A204.1 (cell line): ENCODE measurements around the gene DGKI.

ENCODE experiments used
- FAIRE-seq: peaks from 2 replicates; lab custom pipeline; 2012; peaks lifted over from hg19 to GRCh38; lab: Jason Lieb, UNC

Gene DGKI

DNA sequence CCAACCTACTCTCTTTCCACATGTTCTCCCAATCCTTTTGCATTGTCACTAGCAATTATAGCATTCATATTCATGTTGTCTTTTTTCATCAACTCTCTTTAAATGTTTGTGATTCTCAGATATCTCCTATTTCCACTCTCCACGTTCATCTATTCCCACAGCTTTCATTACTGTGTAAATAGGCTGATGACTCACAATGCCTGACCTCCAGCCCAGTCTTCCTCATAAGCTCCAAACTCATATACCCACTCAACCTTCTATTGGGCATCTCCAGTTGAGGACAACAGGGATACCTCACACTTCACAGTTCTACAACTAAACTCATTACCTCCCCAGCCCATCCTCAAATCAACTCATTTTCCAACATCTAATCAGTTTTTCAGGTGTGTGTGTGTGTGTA is 194.1 kb downstream of the DGKI start:
- no peak for FAIRE-seq

DNA sequence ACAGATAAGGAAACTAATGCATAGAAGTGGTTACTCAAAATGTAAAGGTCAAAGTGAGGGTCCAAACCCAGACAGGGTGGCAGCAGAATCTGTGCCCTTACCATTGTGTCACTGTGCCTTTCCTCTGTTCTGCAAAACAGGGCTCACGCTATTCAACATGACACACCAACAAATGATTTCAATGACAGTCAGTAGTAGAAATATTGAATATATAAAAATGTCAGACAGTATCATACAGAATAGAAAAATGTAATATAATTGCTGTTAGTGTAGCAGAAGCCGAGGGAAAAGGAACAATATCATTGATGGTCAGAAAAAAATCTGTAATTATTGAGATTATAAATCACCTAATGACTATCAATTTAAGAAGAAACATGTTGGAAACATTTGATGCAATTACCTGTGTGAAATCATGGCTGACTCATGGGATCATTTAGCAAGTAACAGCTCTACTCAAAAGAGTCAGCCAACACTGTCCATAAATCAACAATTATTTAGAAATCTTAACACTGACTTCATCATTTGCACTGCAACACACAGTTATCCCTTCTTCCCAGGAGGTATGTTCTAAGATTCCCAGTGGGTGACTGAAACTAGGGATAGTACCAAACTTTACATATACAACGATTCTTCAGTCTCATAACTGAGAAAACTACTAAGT is 198.7 kb downstream of the DGKI start:
- FAIRE-seq = no peak

DNA sequence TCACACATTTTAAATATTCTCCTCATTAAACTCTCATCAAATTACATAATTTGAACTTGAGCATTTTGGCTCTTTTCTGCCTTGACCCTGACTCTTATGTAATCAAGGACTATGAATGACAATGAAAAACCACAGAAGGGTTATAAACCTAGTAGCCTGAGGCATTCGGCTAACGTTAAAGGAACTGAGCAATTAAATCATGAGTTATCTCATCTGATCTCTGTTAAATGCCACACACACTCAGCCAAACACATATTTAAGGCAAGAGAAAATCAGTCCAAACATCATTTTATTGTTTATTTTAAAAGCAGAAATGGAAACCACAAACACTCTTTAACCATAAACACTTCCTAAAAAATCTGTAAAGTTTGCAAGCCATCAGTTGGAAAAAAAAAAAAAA is 204.3 kb downstream of the DGKI start:
- no peak for FAIRE-seq

DNA sequence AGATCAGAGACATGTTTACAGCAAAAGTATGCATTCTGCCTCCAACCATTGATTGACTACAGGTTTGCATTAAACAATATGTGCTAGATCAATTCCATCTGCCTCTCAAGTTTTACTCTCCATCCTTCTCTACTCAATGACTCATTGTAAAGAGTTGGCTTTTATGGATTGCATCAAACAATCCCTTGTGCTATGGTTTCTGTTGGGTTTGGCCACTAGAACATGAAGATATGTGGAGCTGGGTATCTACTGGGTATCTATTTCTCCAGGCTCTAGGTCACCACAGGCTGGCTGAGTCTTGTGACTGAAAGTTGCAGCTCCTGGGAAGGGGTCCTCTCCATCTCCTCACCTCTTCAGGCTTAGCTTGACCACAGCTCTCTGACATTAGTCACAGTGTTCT is 204.7 kb downstream of the DGKI start:
- FAIRE-seq = no peak

DNA sequence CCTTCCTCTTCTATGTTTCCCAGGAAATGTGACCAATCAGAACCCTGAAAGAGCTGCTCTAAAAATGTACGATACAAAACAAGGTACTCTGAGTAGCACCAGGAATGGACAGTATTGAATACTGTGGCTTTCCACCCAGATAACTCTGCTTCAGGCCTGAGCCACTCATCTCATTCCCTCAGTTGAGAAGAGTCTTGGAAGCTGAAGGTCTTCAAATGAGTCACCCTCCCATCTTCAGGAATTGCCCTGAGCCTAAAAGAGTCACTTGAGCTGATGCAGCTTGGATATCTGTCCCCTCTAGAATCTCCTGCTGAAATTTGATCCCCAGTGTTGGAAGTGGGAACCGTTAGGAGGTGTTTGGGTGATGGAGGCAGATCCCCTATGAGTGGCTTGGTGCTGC is 210.4 kb downstream of the DGKI start:
- no peak for FAIRE-seq

DNA sequence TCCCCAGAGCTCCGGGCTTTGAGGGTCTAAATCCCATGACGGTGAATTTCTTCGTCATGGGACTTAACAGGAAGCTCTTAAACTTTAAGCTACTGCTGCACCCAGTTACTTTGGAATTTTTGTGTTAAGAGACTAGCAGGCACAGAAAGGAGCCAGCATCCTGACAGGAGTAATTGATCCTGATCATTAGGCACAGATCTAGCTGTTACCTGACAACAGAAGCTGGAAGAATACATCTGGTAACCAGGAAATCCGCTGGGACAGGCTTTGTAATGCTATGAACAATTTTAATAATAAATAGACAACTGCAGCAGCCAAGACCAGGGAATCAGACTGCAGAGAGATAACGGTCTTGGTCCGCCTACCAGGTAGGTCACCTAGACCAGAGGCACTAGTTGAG is 210.9 kb downstream of the DGKI start:
- FAIRE-seq = no peak

DNA sequence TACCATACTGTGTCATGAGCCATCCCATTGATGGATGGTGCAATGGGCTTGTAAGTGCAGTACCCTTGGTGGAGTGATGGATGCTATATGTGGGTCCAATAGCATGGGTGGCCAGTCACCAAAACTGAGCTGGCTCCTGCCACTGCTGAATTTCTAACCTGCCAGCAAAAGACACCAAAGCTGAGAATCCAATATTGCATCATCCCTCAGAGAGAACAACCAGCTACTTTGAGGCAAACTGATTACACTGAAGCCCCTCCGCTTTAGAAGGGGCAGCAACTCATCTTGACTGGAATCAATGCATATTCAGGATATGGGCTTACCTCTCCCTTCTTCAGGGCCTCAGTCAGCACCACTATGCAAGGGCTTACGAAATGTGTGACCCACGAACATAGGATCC is 211.6 kb downstream of the DGKI start:
- no peak for FAIRE-seq

DNA sequence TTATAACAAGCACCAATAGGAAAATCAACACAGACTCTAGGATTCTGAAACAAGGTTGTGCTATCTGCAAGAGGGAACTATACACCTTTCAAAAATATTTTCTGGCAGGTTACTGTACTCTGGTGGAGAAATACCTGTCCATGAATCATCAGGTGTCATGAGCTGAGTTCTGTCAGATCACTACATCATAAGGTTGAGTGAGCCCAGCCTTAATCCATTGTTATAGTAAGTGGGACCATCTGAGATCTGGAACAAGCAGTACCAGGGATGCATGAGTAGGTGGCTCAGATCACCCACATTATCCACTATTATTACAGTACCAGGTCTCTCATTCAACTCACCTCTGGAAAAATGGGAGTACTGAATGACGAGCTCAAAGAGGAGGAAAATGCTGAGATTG is 212.4 kb downstream of the DGKI start:
- FAIRE-seq = no peak

DNA sequence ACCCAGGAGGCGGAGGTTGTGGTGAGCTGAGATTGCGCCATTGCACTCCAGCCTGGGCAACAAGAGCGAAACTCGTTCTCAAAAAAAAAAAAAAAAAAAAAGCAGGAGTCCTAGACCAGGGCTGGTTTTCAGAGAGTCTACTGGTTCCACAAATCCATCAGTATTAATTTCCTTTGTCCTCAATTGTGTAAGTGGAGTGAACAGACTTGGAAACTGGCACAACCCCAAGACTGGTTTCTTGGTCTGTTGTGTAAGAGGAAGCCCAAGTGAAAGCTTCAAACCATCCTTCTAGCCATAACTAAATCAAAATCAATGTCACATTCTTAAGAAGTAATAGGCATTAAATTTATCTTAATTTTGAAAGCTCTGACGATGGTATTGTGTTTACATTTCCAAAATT is 213.6 kb downstream of the DGKI start:
- FAIRE-seq = no peak

DNA sequence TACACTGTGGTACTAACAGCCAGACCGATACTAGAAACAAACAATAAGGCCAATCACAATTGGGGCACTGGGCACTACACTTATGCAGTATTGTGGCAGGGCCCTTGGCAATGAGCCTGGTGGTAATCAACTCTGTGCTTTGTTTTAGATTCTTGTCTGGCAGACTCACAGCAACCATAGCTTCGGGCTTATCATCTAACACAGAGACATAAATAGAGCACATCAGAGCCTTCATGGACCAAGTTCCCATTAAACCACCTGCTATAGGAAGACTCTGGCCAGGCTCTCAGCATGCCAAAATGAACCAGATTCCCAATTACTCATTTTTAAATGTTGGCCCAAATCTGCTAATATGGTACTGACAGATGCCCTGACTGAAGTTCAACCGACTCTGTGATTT is 218.6 kb downstream of the DGKI start:
- FAIRE-seq = no peak

DNA sequence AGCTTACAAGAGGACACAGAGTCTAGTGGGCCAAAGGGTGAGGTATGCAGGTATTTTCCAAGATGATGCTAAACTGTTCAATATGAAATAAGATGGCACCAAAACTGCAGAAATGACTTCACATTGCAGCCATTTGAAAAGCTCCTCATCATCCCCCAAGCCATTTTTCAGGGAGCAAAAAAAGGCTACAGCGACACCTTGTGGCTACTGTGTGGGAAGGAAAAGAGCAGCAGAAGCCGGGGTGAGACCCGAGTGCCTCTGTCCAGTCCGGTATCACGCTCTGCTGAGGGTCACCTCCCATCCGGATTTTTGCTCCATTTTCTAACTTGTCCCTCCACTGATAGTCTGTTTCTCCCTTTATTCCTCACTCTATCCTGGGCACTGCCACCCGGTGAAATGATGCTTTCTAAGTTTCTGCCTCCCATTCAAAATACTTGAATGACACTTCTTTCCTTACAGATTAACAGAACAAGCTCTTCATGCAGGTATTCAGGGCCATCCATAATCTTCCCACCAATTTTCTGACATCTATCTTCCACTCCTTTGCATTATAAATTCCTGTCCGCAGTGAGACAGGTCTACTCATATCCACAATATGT is 220.2 kb downstream of the DGKI start:
- peak; percentile 74 for FAIRE-seq

DNA sequence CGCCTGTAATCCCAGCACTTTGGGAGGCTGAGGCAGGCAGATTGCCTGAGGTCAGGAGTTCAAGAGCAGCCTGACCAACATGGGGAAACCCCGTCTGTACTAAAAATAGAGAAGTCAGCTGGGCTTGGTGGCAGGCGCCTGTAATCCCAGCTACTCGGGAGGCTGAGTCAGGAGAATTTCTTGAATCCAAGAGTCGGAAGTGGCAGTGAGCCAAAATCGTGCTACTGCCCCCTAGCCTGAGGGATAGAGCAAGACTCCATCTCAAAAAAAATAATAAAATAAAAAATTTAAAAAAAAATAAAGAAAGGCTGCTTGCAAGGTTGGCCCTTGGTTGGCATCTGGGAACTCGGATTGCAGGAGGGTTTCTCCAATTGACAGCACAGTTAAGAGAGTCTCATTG is 221.6 kb downstream of the DGKI start:
- FAIRE-seq = no peak

DNA sequence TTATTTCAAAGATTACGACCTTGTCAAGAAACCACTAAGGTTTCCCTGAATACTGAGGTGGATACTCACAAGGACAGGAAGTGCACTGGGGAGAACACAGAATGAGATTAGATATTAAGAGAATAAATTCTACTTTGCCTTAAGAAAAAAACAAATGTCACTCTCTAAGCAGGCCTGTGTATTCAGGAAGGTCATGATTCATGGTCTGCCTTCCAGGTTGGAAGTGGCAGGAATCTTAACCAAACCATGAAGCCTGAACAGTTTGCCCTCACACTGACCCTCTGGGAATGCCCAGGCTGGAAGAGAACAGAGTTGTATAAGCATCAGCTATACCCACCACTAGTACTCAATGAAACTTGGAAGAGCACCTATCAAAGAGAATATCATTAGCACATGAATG is 227.6 kb downstream of the DGKI start:
- FAIRE-seq = no peak

DNA sequence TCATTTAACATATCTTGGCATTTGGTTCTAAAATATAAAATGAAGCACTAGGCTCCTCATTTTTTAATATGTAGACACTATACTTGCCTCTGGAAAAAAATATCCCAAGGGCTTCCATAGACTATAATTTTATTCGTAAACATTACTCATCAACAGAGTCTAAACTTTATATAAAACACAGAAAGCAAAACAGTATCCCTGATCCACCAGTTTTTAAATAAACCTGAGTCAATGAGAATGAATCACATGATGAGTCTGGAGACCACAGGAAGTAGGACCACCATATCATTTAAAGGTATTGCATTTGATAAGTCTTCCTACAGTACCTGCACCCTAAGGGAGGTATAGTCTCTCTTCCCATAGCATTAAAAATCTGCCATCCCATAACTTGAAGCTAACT is 228.0 kb downstream of the DGKI start:
- no peak for FAIRE-seq

DNA sequence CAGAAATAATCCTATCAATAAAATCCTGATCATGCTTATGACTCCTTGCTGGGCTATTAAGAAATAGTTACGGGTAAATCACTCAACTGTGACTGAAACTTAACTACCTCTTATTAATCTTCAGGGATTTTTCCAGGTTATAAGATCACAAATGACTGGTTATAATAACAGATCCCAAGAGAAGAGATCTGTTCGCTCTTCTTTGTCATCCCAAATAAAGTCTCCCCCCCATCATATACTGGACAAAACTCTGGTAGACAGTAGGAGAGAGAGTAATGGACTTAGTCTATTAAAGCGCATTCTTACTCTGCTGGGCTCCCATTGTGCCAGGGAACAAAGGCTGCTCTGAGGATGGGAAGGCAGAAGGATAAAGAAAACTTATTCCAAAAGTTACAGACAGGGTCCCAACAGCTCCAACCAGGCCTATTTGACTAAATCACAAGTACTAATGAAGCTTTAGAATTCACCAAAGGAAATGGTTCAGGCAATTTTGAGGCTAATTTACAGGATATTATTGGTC is 233.7 kb downstream of the DGKI start:
- no peak for FAIRE-seq

DNA sequence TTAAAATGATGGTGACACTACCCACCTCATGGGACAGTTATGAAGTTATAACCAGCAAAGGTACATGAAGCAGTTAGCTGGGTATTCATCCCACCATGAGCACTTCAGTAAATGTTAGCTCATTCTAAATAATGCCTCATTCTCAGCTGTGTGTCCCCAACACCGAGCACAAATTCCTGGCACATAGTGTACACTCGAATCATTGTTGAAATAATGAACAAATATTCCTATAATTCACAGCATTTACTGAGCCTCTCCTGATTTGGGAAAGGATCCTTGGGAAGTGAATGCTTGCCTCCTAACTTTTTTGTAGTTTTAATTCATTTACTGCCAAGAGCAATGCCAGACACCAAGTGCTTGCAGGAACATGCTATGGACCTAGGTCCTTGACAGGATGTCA is 235.2 kb downstream of the DGKI start:
- FAIRE-seq = no peak

DNA sequence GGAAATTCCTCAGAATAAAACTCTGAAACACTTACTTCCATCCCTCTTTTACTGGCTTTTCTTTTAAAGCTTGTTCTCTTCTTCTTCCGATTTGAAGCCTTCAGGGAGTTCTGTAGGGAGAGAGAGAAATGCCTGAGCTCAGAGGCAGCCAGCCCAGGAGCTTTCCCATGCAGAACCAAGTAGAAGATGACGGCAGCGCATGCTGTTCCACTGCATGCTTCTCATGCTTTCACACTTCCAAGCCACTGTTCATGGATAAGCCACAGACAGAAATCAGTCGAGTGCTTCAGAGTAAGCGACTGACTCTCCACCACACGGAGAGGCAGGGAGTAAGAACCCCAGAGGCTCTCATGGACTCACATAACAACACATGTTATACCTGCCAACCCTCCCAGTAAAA is 237.3 kb downstream of the DGKI start:
- no peak for FAIRE-seq

DNA sequence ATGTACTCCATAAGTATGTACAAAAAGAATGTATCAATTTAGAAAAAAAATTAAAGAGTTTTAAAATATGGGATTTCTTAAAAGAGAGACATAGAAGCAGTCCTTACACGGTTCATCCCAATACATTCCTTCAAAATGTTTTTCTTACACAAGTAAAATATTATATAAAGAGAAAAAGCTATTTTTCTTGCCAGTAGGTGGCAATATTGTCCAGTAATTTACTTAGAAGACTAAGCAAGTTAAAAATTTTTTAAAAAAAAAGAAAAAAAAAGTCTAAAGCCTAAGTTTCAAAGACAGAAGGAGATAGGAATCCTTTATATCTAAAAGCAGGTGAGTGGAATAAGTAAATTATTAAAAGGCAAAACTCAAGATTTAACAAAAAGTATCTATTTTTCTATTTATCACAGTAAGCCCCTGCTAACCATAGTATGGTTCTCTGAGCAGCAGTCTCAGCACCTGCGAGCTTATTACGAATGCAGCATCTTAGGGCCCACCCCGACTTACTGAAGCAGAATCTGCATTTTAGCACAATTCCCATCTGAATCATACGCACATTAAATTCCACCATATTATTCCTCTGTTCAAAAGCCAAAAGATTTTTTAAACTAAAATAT is 240.6 kb downstream of the DGKI start:
- FAIRE-seq = peak; percentile 99

DNA sequence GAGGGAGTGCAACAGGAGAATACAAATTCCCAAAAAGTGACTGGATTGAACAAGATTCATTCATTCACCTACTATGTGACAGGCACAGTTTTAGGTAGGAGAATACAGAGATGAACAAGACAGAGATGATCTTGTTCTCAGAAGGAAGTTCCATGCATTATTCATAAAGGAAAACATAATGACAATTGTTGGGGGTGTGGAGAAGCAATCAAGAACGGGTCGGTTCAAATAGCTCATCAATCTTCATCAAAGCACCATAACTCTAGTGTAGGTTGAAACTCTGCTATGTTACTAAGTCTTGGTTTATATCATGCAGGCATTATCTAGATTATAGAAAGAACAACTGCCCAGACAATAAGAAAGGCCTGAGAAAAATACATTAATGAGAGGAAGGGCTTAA is 243.7 kb downstream of the DGKI start:
- no peak for FAIRE-seq

DNA sequence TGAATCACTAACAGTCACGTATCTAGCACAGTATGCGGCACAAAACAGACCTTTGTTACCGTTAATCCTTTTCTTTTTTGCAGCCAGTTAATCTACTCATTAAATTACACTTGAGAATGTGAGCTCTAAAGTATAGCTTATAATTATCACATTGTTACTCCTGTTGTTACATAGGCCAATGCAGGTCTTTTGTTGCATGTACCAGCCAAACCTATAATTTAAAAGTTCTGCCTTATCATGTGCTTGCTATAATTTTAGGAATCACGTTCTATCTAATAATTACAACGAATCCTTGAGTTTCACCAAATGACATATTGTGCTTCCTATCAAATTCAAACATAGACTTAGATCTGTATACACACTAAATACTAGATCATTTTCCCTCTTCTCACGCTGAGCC is 245.1 kb downstream of the DGKI start:
- FAIRE-seq = no peak

DNA sequence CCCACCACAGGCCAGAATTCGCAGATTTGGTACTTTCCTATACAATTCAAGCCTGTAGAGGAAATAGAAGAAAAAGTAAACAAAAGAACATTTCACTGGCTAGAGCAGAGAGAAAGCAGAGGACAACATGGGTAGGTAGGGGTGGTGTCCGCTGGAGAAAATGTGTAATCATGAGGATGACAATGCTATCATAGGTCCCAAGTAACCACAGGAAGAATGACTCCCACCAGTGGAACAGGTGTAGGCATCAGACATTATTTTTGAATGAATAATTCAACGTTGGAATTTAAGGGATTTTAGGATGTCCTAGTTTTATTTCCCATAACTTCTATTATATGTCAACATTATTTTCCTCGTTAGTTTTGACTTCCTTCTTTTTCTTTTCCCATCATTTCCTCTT is 248.9 kb downstream of the DGKI start:
- no peak for FAIRE-seq

DNA sequence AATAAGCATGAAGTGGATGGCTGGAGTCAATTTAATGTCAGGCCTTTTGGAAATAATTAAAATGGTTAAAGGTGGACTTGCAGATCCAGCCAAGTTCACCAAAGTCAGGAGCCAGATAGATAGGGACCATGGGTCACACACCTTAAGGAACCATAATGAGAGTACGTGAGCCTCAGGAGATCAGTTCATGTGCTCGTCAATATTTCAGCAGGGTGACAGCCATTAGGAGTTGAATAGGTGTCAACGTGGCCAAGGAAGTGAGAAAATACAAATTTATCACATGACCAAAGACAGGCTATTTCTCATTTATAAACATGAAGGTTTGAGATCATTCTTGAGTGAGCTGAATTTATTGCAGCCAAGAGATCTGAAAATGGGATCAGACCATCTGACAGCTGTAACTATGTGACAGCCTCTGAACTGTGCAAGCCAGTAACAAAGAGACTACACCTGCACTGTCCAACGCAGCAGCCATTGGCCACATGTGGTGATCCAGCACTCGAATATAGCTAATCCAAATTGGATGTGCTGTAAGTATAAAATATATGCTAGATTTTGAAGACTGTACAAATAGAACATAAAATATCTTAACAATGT is 253.6 kb downstream of the DGKI start:
- no peak for FAIRE-seq

DNA sequence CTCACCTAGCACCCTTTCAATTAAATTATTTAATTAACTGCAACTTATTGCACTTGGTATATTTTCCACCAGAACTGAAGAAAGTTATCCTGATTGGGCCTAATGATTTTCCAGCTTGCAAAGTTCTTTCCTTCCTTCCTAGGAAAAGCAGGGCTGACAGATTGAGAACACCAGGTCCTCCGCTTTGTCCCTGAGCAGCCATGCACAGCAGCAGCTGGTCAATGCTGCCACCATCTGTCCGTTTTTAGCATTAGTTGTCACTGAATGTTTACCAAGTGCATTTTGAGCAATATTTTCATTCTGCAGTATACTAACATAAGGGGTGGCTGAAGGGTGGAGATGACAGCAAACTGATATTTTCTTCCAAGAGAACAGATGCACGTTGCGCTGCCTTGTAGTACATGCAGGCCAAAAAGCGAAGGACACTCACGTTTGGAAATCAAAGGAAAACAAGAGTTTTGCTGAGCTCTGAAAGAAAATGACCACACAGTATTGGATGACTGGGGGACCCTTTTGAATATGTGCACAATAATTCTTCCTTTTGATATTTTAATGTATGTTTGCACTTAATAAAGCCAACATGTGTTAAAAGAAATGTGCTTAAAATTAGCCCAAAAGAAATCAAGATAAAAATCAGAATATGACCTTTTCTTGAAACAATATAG is 254.4 kb downstream of the DGKI start:
- peak; percentile 89 for FAIRE-seq
